Measurements from ENCODE around the gene CDKL4.
A peak's percentile ranks its signal among the peaks of the same experiment; 100 is the strongest.
"Not testable (repeated sequence)": the region's sequence is repeated elsewhere in the genome, so short reads cannot be mapped to it uniquely, and the experiment has no call there.

The CDKL4 gene

DNA sequence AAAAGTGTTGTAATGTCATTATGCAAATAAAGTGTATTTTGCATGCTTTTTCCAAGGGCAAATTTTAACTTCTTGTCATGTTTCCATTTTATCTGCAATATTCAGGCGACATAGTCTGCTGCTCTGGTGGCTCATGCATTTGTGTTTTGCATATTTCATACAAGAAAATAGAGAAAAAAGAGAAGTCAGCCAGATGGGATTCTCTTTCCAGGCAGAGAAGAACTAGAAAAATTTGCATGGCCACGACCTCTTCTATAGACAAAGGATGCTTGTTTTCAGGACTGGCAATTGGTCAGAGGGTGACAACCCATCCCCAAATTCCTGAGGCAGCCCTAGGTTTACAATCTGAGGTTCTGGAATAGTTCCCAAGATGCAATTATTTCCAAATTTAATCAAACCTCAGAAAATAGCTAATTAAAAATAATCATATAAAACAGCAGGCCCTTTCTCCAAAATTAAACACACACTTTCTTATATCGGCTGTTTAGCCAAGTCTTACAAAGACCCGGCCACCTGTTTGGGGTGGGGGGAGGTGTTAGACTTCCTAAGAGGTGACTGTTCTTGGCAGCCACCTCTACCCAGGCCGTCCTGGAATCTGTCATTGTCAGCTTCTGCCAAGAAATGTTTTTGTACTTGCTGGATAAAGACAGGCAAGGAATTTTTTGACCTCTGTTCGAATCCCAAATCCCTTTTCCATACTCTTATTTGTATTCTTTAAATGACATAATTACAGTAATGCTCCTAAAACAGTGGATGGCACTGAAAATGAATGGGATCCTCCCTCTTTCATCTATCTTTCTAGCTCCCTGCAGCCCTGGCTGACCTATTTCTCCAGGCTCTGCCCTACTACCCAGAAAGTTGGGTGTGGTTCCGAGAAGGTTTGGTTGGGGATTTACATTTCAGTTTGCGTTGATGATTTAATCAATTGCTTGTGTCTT lies 102.2 kb downstream of the CDKL4 start:
- peak; percentile 78 for DNase-seq (ENCODE audit: low spot score)

DNA sequence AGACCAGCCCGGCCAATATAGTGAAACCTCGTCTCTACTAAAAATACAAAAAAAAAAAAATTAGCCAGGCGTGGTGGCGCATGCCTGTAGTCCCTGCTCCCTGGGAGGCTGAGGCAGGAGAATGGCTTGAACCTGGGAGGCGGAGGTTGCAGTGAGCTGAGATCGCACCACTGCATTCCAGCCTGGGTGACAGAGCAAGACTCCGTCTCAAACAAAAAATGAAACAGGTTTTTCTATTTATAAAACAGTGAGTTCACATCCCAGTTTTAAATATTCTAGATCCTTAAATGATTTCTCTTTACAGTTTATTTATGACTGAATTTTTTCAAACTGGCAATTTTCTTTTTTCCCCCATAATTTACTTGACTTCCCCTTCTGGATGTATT lies 102.8 kb downstream of the CDKL4 start:
- DNase-seq (ENCODE audit: low spot score): not testable (repeated sequence)

DNA sequence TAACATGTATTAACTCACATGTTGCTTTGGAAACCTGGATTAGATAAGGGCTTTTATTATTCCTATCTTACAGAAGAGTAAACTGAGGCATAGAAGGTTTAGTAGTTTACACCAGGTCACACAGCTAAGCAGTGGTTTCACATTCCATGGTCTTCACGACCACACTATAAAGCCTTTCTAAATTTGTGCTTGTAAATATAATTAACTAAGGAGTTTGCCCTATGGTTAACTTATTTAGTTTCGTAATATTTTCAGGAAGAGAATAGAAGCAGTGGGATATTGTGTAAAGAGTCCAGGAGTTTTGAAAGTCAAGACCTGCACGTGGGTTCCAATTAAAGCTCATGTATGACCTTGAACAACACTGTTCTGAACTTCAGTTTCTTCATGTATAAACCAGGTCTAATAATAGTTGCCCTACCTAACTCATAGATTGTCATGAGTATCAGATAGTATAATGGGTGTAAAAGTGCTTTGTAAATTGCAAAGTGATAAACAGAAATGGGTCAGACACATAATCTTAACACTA lies 103.4 kb downstream of the CDKL4 start:
- no peak for DNase-seq (ENCODE audit: low spot score)

DNA sequence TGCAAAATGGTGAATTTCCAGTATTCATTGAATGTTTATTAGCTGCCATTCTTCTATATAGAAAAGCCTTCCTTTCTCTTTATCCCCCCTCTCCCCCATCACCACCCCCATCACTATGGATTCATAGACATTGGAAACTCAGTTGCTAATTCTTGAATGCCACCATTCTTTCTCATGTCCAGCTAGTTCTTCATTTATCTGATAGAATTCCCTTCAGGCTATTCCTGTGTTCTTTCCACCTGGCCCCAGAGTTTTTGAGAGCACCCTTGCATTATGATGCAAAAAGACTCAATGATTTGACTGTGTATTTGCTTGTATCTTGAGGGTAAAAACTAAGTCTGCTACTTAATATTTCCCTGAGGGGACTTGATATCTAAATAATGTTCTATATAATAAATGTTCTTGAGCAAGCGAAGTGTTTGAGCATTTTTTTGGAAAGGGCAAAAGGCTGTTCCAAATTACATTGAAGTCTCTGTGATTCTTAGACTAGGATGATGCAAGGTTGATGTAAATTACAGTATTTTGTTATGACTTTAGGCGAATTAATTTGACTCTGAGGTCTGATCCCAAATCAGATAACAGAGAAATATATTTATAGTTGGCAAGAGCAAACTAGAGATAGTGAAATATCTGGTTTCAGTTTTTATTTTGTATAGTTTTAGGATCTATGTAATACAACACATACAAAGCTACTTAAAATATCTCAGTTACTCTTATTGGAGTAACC lies 104.1 kb downstream of the CDKL4 start:
- DNase-seq (ENCODE audit: low spot score): no peak

DNA sequence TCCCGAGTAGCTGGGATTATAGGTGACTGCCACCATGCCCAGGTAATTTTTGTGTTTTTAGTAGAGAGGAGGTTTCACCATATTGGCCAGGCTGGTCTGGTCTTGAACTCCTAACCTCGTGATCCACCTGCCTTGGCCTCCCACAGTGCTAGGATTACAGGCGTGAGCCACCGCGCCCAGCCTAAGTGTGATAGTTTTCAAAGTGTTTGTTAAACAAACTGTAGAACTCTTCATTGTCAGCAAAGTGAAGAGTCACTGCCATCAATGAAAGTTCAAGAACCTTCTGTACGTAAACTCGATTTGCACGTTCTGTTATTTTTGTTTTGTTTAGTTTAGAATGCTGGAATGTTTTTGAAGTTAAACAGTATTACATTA lies 104.9 kb downstream of the CDKL4 start:
- no peak for DNase-seq (ENCODE audit: low spot score)

DNA sequence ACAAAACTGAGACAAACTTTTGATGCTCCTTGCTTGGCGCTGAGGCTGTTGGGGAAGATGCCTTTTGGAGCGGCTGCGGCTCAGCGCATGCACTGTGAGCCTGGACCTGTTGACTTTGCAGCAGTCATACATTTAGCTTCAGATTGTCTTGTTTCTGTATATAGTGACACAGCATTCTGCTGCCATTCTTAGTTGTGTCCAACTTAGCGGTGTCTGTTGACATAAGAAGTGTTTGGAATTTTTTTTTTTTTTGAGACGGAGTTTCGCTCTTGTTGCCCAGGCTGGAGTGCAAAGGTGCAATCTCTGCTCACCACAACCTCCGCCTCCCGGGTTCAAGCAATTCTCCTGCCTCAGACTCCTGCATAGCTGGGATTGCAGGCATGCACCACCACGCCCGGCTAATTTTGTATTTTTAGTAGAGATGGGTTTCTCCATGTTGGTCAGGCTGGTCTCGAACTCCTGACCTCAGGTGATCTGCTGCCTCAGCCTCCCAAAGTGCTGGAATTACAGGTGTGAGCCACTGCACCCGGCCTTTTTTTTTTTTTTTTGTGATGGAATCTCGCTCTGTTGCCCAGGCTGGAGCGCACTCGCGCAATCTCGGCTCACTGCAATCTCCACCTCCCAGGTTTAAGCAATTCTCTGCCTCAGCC lies 105.5 kb downstream of the CDKL4 start:
- DNase-seq (ENCODE audit: low spot score): not testable (repeated sequence)

DNA sequence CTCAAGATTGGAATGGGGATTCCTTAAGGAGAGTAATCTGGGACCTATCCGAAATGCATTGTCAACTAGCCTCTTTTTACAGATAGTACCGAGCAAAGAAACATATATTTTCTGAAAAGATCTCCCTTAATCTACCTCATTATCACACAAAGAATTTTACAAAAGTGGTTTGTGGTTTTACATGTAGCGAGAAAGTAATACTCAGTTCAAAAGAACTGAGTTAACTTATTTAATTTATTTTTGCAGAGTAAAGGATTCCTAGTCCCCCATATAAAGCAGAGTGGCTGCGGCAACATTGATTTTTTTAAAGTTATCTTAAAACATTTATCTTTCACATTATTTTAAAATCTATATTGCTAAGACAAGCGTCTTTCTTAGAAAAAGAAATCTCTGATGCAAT lies 107.0 kb downstream of the CDKL4 start:
- DNase-seq (ENCODE audit: low spot score): peak; percentile 47

DNA sequence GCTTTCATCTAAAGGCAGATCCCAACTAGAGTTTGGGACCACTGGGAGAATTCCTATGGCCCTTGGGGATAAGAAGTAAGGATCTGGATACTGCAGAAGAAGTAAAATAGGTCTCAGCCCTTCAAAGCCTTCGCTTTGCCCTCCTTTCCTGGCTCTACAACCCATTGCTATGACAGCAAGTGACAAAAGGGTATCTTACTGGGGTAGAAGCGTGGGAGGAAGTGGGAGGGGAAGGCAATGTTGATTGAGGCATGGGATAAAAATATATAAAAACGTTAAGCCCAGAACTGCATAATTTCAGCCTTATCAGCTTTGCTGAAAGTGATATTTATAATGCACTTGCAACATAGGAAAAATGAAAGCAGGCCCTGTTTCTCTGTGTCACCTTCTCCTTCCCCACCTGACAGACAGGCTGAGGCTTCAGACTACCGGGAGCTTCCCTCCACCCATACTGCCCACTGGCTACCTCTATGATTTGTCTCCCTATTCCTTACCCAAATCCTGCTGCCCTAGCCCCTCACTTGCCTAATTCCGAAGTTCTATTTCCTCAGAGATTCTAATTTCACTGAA lies 108.0 kb downstream of the CDKL4 start:
- no peak for DNase-seq (ENCODE audit: low spot score)

DNA sequence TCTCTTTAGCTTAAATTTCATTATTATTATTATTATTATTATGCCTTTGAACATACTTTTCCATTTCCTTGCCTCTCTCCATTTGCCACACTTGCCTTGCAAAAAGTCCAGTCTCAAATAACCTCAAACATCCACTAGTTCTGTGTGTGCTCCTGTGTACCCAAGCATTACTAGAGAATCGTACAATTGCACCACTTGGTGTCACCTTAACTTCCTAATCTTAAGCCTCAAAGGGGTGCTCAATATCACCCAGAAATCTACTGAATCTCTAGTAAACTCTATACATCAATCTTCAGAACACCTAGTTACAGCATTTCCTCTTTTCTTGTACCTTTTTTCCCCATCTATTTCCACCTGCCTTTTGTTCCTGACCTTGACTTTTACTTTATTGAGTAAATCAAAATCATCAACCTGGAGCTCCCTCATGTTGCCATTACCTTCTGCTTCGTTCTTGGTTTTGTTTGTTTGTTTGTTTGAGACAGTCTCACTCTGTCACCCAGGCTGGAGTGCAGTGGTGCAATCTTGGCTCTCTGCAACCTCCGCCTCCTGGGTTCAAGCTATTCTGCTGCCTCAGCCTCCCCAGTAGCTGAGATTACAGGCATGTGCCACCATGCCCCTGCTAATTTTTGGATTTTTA lies 110.4 kb downstream of the CDKL4 start:
- DNase-seq (ENCODE audit: low spot score): no peak

DNA sequence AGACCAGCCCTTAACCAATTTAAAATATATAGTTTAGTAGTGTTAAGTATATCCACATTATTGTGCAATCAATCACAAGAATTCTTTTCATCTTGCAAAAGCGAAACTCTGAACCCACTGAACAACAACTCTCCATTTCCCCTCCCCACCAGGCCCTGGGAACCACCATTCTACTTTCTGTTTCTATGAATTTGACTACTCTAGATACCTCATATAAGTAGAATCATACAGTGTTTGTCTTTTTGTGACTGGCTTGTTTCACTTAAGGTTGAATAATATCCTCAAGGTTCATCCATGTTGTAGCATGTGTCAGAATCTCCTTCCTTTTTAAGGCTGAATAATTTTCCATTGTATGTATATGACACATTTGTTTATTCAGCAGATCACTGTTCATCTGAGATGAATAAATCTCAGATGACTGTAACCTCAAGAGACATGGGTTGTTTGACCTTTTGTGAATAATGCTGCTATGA lies 114.8 kb downstream of the CDKL4 start:
- DNase-seq (ENCODE audit: low spot score): peak; percentile 84

DNA sequence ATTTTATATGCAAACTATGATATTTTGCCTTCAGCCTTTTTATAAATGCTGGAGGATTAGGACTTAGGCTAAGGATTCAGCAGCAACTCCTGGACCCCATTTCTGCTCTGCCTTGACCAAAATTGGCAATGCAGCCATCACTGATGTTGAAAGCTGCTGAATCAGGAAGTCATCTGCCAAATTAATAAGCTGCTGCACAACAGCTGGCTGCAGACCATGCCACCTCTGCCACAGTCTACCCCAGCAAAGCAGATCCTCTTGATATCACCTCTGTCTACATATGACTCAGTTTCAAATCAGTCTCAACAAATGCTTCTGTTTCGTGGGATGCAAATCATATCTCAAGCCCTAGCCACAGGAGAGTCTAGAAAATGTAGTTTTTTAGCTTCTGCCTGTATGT lies 115.8 kb downstream of the CDKL4 start:
- peak; percentile 77 for DNase-seq (ENCODE audit: low spot score)

All from CD4-positive, alpha-beta T cell treated with Interleukin-15 for 4 hours (primary cell).